ENCODE results near the gene RFC1. TPM values are rescaled to one million over a fixed set of nuclear protein-coding genes. Genes with fewer than 3 reads are reported as not detected.

The RFC1 gene, protein sequence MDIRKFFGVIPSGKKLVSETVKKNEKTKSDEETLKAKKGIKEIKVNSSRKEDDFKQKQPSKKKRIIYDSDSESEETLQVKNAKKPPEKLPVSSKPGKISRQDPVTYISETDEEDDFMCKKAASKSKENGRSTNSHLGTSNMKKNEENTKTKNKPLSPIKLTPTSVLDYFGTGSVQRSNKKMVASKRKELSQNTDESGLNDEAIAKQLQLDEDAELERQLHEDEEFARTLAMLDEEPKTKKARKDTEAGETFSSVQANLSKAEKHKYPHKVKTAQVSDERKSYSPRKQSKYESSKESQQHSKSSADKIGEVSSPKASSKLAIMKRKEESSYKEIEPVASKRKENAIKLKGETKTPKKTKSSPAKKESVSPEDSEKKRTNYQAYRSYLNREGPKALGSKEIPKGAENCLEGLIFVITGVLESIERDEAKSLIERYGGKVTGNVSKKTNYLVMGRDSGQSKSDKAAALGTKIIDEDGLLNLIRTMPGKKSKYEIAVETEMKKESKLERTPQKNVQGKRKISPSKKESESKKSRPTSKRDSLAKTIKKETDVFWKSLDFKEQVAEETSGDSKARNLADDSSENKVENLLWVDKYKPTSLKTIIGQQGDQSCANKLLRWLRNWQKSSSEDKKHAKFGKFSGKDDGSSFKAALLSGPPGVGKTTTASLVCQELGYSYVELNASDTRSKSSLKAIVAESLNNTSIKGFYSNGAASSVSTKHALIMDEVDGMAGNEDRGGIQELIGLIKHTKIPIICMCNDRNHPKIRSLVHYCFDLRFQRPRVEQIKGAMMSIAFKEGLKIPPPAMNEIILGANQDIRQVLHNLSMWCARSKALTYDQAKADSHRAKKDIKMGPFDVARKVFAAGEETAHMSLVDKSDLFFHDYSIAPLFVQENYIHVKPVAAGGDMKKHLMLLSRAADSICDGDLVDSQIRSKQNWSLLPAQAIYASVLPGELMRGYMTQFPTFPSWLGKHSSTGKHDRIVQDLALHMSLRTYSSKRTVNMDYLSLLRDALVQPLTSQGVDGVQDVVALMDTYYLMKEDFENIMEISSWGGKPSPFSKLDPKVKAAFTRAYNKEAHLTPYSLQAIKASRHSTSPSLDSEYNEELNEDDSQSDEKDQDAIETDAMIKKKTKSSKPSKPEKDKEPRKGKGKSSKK
- total RNA-seq (56.2 and 57.1 TPM in 2 replicates), polyA plus RNA-seq (11.5 and 12.9 TPM in 2 replicates), polyA minus RNA-seq (46.9 and 49.5 TPM in 2 replicates), Bru-seq, nascent RNA (percentile 89 among the genes with signal in this experiment), BruChase-seq, experiment 1, labeled RNA remaining after a 6-hour chase (percentile 81 among the genes with signal in this experiment), BruChase-seq, experiment 2, labeled RNA remaining after a 2-hour chase (percentile 79 among the genes with signal in this experiment)
- 27.1 and 30.9 TPM in 2 replicates for polyA plus RNA-seq (2011; cell fraction: cytosol; rRNA removed)
- polyA plus RNA-seq (2011; cell fraction: nucleus; rRNA removed), result 42.4 and 47.1 TPM in 2 replicates
- 20.8 and 31.7 TPM in 2 replicates for polyA plus RNA-seq (2012)
- polyA minus RNA-seq (2011; cell fraction: cytosol; rRNA and poly(A)+ RNA removed), result 48.4 TPM
- polyA minus RNA-seq (2011; cell fraction: nucleus; rRNA and poly(A)+ RNA removed), result 26.1 and 38.1 TPM in 2 replicates
- long read RNA-seq, full-length matches to known transcripts, result 53 of 76 reads
- long read RNA-seq, partial matches to known transcripts, result 8 of 76 reads
- long read RNA-seq, other reads (novel, unspliced or antisense), result 15 of 76 reads

GRCh38 chr4:39365830-39366771 is at the start of gene RFC1:
RFC1 (minus strand) TSS chr4:39366362; CDS start chr4:39366241, 121 bp downstream.
- FAIRE-seq (peak; percentile 78), DNase-seq (ENCODE audit: low read depth, low spot score) (peak; percentile 85)
- peaks cover 11% of the 10 kb centered on the region for H3K4me1 ChIP-seq (ENCODE audit: control insufficient read depth, extremely low read depth, insufficient read depth, low read length)
- TF ChIP-seq JUN (IDR thresholded peaks at IDR 0.05; ENCODE audit: borderline replicate concordance, insufficient read depth, insufficient read length, low read depth), result peak; percentile 8
- TF ChIP-seq CTCF (IDR thresholded peaks at IDR 0.05; ENCODE audit: extremely low read depth in 1 of 2, insufficient read depth in 1 of 2, low read depth in 1 of 2, low read length in 2 of 2), result no peak
- TF ChIP-seq, protein P1, sequence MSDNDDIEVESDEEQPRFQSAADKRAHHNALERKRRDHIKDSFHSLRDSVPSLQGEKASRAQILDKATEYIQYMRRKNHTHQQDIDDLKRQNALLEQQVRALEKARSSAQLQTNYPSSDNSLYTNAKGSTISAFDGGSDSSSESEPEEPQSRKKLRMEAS (IDR thresholded peaks at IDR 0.05; ENCODE audit: insufficient read depth, insufficient read length), result peak; percentile 89
- peak; percentile 64 for TF ChIP-seq POLR2A (IDR thresholded peaks at IDR 0.05; ENCODE audit: low read depth, low read length)
- TF ChIP-seq POLR2AphosphoS5 (IDR thresholded peaks at IDR 0.05; ENCODE audit: insufficient read depth, low read depth, low read length), result peak; percentile 67
- H3K36me3 ChIP-seq (ENCODE audit: control insufficient read depth in 2 of 2, extremely low read depth in 1 of 2, insufficient read depth in 2 of 2, low read length in 2 of 2), result no peaks in the 10 kb centered on the region
- dilution Hi-C loops (cut with MboI; ENCODE audit: extremely low pct_ligation_motif_present, low sequenced_read_pairs) (no loop called here), intact Hi-C loops (cut with micrococcal nuclease) (loop anchor here (1.0 kb wide), 1 partner anchor 111 kb away; no protein-coding TSS in a partner anchor)
- H4K20me1 ChIP-seq (replicated peaks; ENCODE audit: control insufficient read depth, extremely low read depth, insufficient read depth, low read length), result no peaks in the 10 kb centered on the region
- peak within 1 kb of the TSS; percentile 84 for H3K9ac ChIP-seq (replicated peaks; ENCODE audit: extremely low read depth, insufficient read depth, low read length)
- no peaks in the 10 kb centered on the region for H3K9me1 ChIP-seq (replicated peaks; ENCODE audit: control insufficient read depth, extremely low read depth, insufficient read depth, low read length)
- H3K27me3 ChIP-seq (ENCODE audit: control insufficient read depth in 2 of 2, insufficient read depth in 2 of 2, low read length in 2 of 2), result no peaks in the 10 kb centered on the region
- peak within 1 kb of the TSS; percentile 80 to 95 (median 81) for H3K4me3 ChIP-seq (replicated peaks in 1 of 3; ENCODE audit: insufficient read depth in 1 of 3, low read depth in 1 of 3, low read length in 3 of 3)
- H3K9me3 ChIP-seq (replicated peaks; ENCODE audit: control insufficient read depth, insufficient read depth, low read length), result no peaks in the 10 kb centered on the region
- H3K4me2 ChIP-seq (ENCODE audit: insufficient read depth, low read length), result peak within 1 kb of the TSS; percentile 96
- H3K27ac ChIP-seq (ENCODE audit: insufficient read depth, low read depth, low read length), result peak within 1 kb of the TSS; percentile 61
- POLR2A ChIA-PET, result interaction anchor here (0.6 kb wide), 1 partner anchor 91 kb away, joined by 3 read pairs; no protein-coding TSS in a partner anchor
- H2AFZ ChIP-seq (ENCODE audit: low read depth, low read length), result peak within 1 kb of the TSS; percentile 81
- peaks cover 49% of the 10 kb centered on the region for H3K79me2 ChIP-seq (ENCODE audit: control insufficient read depth, insufficient read depth, low read length)
- BruUV-seq (replicated peaks), result TSS peak; percentile 86
- CTCF ChIA-PET, result interaction anchor here (0.5 to 1.5 kb wide), 5 partner anchors 15 to 463 kb away, joined by 3 to 4 read pairs (median 3); no protein-coding TSS in a partner anchor

Measured in endothelial cell of umbilical vein (primary cell).